Measurements from ENCODE around the gene OR2S2.
"Not testable (repeated sequence)": the region's sequence is repeated elsewhere in the genome, so short reads cannot be mapped to it uniquely, and the experiment has no call there.

The OR2S2 gene

GRCh38 chr9:35958104-35958837, at the start of gene OR2S2:
Gene OR2S2, minus strand, starts transcription at chr9:35958154. Its CDS starts 56 bp downstream, at chr9:35958098.
- no peak for ATAC-seq
- no peak for DNase-seq

GRCh38 chr9:36007316-36007708, 49.4 kb upstream of the OR2S2 start:
- DNase-seq (no peak), ATAC-seq (no peak)

- no peak for ATAC-seq
These were observed 48.8 kb upstream of the OR2S2 start for GRCh38 chr9:36006549-36007315.

GRCh38 chr9:36005891-36006290, 47.9 kb upstream of the OR2S2 start:
- ATAC-seq = no peak

More at GRCh38 chr9:36006549-36007315, 48.8 kb upstream of the OR2S2 start:
- DNase-seq = no peak

GRCh38 chr9:35998333-35998732, 40.4 kb upstream of the OR2S2 start:
- DNase-seq = no peak
- no peak for ATAC-seq

More at GRCh38 chr9:36005891-36006290, 47.9 kb upstream of the OR2S2 start:
- no peak for DNase-seq

- ATAC-seq, DNase-seq: not testable (repeated sequence)
These were observed 39.1 kb upstream of the OR2S2 start for GRCh38 chr9:35997016-35997415.

- DNase-seq = no peak
These were observed 38.5 kb upstream of the OR2S2 start for GRCh38 chr9:35996358-35996970.

GRCh38 chr9:35994959-35995358, 37.0 kb upstream of the OR2S2 start:
- DNase-seq = no peak
- no peak for ATAC-seq

More at GRCh38 chr9:35996358-35996970, 38.5 kb upstream of the OR2S2 start:
- ATAC-seq = no peak

GRCh38 chr9:35993976-35994720, 36.2 kb upstream of the OR2S2 start:
- DNase-seq = no peak
- ATAC-seq = no peak

- DNase-seq, ATAC-seq: not testable (repeated sequence)
These were observed 35.2 kb upstream of the OR2S2 start for GRCh38 chr9:35993136-35993535.

GRCh38 chr9:35990155-35990554, 32.2 kb upstream of the OR2S2 start:
- DNase-seq (no peak), ATAC-seq (no peak)

GRCh38 chr9:35984021-35984420, 26.1 kb upstream of the OR2S2 start:
- DNase-seq (no peak), ATAC-seq (no peak)

- DNase-seq (no peak), ATAC-seq (no peak)
These were observed 23.7 kb upstream of the OR2S2 start for GRCh38 chr9:35981699-35982098.

- DNase-seq (no peak), ATAC-seq (no peak)
These were observed 22.5 kb upstream of the OR2S2 start for GRCh38 chr9:35980289-35981011.

GRCh38 chr9:35978792-35979191, 20.8 kb upstream of the OR2S2 start:
- DNase-seq (no peak), ATAC-seq (no peak)

GRCh38 chr9:35976726-35977125, 18.8 kb upstream of the OR2S2 start:
- no peak for ATAC-seq
- DNase-seq = no peak

- ATAC-seq (no peak), DNase-seq (no peak)
These were observed 16.8 kb upstream of the OR2S2 start for GRCh38 chr9:35974800-35975199.

GRCh38 chr9:35972093-35972492, 14.1 kb upstream of the OR2S2 start:
- ATAC-seq (peak; percentile 28), DNase-seq (peak; percentile 46)

GRCh38 chr9:35967042-35967441, 9.1 kb upstream of the OR2S2 start:
- ATAC-seq (no peak), DNase-seq (no peak)

GRCh38 chr9:35966433-35966832, 8.5 kb upstream of the OR2S2 start:
- no peak for ATAC-seq

GRCh38 chr9:35965011-35965410, 7.1 kb upstream of the OR2S2 start:
- ATAC-seq = no peak

More at GRCh38 chr9:35966433-35966832, 8.5 kb upstream of the OR2S2 start:
- no peak for DNase-seq

More at GRCh38 chr9:35965011-35965410, 7.1 kb upstream of the OR2S2 start:
- DNase-seq = no peak
